HEK293 (cell line): ENCODE results near the gene CTNNA2.

Experiments used
- GLI4 ChIP-seq: fragments of 450-650 bp; formaldehyde crosslinking; IDR thresholded peaks from 2 replicates; pipeline ENCODE4 v1.5.1; 2016; ENCODE audit warnings: missing biosample characterization, missing genetic modification characterization
- TCF7L2 ChIP-seq: IDR thresholded peaks from 2 replicates; pipeline ENCODE4 v1.6.1; 2011; ENCODE audit warnings: low read depth, mild to moderate bottlenecking, inconsistent platforms, low read length, moderate library complexity, borderline replicate concordance
- ZNF202 ChIP-seq: fragments of 450-650 bp; formaldehyde crosslinking; IDR thresholded peaks from 2 replicates; pipeline ENCODE4 v1.5.1; 2016; ENCODE audit warnings: missing biosample characterization, missing genetic modification characterization, borderline replicate concordance
- ZNF266 ChIP-seq: fragments of 450-650 bp; formaldehyde crosslinking; IDR thresholded peaks from 2 replicates; pipeline ENCODE4 v1.5.1; 2016; ENCODE audit warnings: missing biosample characterization, missing genetic modification characterization, low read depth
- ZNF423 ChIP-seq: fragments of 450-650 bp; formaldehyde crosslinking; IDR thresholded peaks from 2 replicates; pipeline ENCODE4 v1.5.1; 2016; ENCODE audit warnings: missing biosample characterization, missing genetic modification characterization
- ZNF521 ChIP-seq: fragments of 450-650 bp; formaldehyde crosslinking; IDR thresholded peaks from 2 replicates; pipeline ENCODE4 v1.5.1; 2017; ENCODE audit warnings: missing biosample characterization, mild to moderate bottlenecking, missing genetic modification characterization
- ZNF561 ChIP-seq: fragments of 450-650 bp; IDR thresholded peaks from 2 replicates; pipeline ENCODE4 v1.5.1; 2018; ENCODE audit warnings: missing biosample characterization, missing genetic modification characterization, borderline replicate concordance
- ZNF843 ChIP-seq: fragments of 450-650 bp; formaldehyde crosslinking; IDR thresholded peaks from 2 replicates; pipeline ENCODE4 v1.5.1; 2016; ENCODE audit warnings: missing biosample characterization, missing genetic modification characterization
- TF ChIP-seq, protein P1 (sequence below): fragments of 450-650 bp; formaldehyde crosslinking; IDR thresholded peaks from 2 replicates; pipeline ENCODE4 v1.5.1; 2016; ENCODE audit warnings: missing biosample characterization, missing genetic modification characterization
- TF ChIP-seq, protein P2 (sequence below): fragments of 450-650 bp; formaldehyde crosslinking; IDR thresholded peaks from 2 replicates; pipeline ENCODE4 v1.5.1; 2016; ENCODE audit warnings: missing biosample characterization, missing genetic modification characterization
- TF ChIP-seq, protein P3 (sequence below): fragments of 450-650 bp; formaldehyde crosslinking; IDR thresholded peaks from 2 replicates; pipeline ENCODE4 v1.5.1; 2017; ENCODE audit warnings: missing biosample characterization, missing genetic modification characterization
- TF ChIP-seq, protein P4 (sequence below): fragments of 450-650 bp; formaldehyde crosslinking; IDR thresholded peaks from 2 replicates; pipeline ENCODE4 v1.5.1; 2016; ENCODE audit warnings: missing biosample characterization, missing genetic modification characterization

DNA sequence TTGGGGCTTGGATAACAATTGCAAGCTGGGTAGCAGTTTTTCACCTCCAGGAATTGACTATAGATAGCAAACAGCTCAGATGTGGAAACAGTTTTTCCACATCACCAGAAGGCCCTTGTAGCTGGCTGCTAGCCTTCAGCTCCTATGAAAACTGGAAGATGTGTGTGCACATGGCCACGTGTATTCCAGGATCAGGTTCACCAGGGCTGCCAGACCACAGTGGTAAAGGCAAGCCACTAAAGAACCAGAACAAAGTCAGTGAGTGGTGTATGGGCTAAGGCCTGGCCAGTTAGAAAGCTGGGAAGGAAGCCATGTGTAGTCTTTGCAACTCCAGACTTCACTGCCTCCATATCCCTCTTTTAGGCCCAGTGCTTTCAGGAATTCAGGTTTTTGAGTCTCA, 778.8 kb downstream of the CTNNA2 start:
- TF ChIP-seq ZNF843 (tag by site-specific recombination), result no peak
- TF ChIP-seq, protein P1, sequence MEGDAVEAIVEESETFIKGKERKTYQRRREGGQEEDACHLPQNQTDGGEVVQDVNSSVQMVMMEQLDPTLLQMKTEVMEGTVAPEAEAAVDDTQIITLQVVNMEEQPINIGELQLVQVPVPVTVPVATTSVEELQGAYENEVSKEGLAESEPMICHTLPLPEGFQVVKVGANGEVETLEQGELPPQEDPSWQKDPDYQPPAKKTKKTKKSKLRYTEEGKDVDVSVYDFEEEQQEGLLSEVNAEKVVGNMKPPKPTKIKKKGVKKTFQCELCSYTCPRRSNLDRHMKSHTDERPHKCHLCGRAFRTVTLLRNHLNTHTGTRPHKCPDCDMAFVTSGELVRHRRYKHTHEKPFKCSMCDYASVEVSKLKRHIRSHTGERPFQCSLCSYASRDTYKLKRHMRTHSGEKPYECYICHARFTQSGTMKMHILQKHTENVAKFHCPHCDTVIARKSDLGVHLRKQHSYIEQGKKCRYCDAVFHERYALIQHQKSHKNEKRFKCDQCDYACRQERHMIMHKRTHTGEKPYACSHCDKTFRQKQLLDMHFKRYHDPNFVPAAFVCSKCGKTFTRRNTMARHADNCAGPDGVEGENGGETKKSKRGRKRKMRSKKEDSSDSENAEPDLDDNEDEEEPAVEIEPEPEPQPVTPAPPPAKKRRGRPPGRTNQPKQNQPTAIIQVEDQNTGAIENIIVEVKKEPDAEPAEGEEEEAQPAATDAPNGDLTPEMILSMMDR, result no peak
- TF ChIP-seq, protein P2, sequence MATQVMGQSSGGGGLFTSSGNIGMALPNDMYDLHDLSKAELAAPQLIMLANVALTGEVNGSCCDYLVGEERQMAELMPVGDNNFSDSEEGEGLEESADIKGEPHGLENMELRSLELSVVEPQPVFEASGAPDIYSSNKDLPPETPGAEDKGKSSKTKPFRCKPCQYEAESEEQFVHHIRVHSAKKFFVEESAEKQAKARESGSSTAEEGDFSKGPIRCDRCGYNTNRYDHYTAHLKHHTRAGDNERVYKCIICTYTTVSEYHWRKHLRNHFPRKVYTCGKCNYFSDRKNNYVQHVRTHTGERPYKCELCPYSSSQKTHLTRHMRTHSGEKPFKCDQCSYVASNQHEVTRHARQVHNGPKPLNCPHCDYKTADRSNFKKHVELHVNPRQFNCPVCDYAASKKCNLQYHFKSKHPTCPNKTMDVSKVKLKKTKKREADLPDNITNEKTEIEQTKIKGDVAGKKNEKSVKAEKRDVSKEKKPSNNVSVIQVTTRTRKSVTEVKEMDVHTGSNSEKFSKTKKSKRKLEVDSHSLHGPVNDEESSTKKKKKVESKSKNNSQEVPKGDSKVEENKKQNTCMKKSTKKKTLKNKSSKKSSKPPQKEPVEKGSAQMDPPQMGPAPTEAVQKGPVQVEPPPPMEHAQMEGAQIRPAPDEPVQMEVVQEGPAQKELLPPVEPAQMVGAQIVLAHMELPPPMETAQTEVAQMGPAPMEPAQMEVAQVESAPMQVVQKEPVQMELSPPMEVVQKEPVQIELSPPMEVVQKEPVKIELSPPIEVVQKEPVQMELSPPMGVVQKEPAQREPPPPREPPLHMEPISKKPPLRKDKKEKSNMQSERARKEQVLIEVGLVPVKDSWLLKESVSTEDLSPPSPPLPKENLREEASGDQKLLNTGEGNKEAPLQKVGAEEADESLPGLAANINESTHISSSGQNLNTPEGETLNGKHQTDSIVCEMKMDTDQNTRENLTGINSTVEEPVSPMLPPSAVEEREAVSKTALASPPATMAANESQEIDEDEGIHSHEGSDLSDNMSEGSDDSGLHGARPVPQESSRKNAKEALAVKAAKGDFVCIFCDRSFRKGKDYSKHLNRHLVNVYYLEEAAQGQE, result no peak
- TF ChIP-seq, protein P3, sequence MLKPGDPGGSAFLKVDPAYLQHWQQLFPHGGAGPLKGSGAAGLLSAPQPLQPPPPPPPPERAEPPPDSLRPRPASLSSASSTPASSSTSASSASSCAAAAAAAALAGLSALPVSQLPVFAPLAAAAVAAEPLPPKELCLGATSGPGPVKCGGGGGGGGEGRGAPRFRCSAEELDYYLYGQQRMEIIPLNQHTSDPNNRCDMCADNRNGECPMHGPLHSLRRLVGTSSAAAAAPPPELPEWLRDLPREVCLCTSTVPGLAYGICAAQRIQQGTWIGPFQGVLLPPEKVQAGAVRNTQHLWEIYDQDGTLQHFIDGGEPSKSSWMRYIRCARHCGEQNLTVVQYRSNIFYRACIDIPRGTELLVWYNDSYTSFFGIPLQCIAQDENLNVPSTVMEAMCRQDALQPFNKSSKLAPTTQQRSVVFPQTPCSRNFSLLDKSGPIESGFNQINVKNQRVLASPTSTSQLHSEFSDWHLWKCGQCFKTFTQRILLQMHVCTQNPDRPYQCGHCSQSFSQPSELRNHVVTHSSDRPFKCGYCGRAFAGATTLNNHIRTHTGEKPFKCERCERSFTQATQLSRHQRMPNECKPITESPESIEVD, result no peak
- TF ChIP-seq GLI4, result no peak
- no peak for TF ChIP-seq ZNF521 (tag by site-specific recombination)
- no peak for TF ChIP-seq TCF7L2
- TF ChIP-seq ZNF202, result no peak
- no peak for TF ChIP-seq ZNF423 (tag by site-specific recombination)
- no peak for TF ChIP-seq ZNF561
- no peak for TF ChIP-seq ZNF266 (tag by site-specific recombination)
- TF ChIP-seq, protein P4, sequence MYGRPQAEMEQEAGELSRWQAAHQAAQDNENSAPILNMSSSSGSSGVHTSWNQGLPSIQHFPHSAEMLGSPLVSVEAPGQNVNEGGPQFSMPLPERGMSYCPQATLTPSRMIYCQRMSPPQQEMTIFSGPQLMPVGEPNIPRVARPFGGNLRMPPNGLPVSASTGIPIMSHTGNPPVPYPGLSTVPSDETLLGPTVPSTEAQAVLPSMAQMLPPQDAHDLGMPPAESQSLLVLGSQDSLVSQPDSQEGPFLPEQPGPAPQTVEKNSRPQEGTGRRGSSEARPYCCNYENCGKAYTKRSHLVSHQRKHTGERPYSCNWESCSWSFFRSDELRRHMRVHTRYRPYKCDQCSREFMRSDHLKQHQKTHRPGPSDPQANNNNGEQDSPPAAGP (tag by site-specific recombination), result no peak
